HEK293 (cell line): Measurements from ENCODE around the gene CABP1.

Experiments used
- BCL11A ChIP-seq: fragments of 450-650 bp; formaldehyde crosslinking; IDR thresholded peaks from 2 replicates; pipeline ENCODE4 v1.5.1; 2016; ENCODE audit warnings: low read depth, missing biosample characterization, missing genetic modification characterization
- YY1 ChIP-seq: fragments of 450-650 bp; formaldehyde crosslinking; IDR thresholded peaks from 2 replicates; pipeline ENCODE4 v1.5.1; 2018; ENCODE audit warnings: missing biosample characterization, missing genetic modification characterization
- ZBTB17 ChIP-seq: fragments of 450-650 bp; formaldehyde crosslinking; IDR thresholded peaks from 2 replicates; pipeline ENCODE4 v1.5.1; 2016; ENCODE audit warnings: missing biosample characterization, missing genetic modification characterization
- ZNF248 ChIP-seq: fragments of 450-650 bp; formaldehyde crosslinking; IDR thresholded peaks from 2 replicates; pipeline ENCODE4 v1.5.1; 2017; ENCODE audit warnings: missing biosample characterization, missing genetic modification characterization
- ZNF514 ChIP-seq: fragments of 450-650 bp; formaldehyde crosslinking; IDR thresholded peaks from 2 replicates; pipeline ENCODE4 v1.5.1; 2016; ENCODE audit warnings: missing biosample characterization, missing genetic modification characterization
- ZNF530 ChIP-seq: fragments of 450-650 bp; formaldehyde crosslinking; IDR thresholded peaks from 2 replicates; pipeline ENCODE4 v1.5.1; 2016; ENCODE audit warnings: low read depth, missing biosample characterization, missing genetic modification characterization
- ZNF658 ChIP-seq: fragments of 450-650 bp; formaldehyde crosslinking; IDR thresholded peaks from 2 replicates; pipeline ENCODE4; 2016; ENCODE audit warnings: missing biosample characterization, missing genetic modification characterization
- ZNF660 ChIP-seq: fragments of 450-650 bp; IDR thresholded peaks from 2 replicates; pipeline ENCODE4 v1.5.1; 2018; ENCODE audit warnings: missing biosample characterization, mild to moderate bottlenecking, missing genetic modification characterization
- TF ChIP-seq, protein P1 (sequence below): fragments of 450-650 bp; formaldehyde crosslinking; IDR thresholded peaks from 2 replicates; pipeline ENCODE4 v1.5.1; 2016; ENCODE audit warnings: missing biosample characterization, missing genetic modification characterization
- TF ChIP-seq, protein P2 (sequence below): fragments of 450-650 bp; formaldehyde crosslinking; IDR thresholded peaks from 2 replicates; pipeline ENCODE4 v1.5.1; 2016; ENCODE audit warnings: missing biosample characterization, missing genetic modification characterization
- TF ChIP-seq, protein P3 (sequence below): fragments of 450-650 bp; formaldehyde crosslinking; IDR thresholded peaks from 2 replicates; pipeline ENCODE4 v1.5.1; 2017; ENCODE audit warnings: missing biosample characterization, missing genetic modification characterization
- TF ChIP-seq, protein P4 (sequence below): fragments of 450-650 bp; formaldehyde crosslinking; IDR thresholded peaks from 2 replicates; pipeline ENCODE4 v1.5.1; 2016; ENCODE audit warnings: missing biosample characterization, missing genetic modification characterization

DNA sequence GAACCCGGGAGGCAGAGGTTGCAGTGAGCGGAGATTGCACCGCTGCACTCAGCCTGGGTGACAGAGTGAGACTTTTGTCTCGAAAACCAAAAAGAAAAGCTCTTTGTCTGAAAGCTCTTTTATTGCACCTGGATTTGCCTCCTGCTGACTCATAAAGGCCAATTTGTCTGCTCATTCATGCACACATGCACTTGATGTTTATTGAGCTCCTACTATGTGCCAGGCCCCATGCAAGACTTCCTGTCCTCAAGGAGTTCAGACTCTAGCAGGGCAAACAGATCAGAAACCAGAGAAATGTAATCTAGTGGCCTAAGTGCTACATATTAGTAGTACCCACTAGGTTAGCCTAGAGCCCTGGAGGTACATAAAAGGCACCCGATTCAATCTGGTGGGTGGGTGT lies 30.2 kb downstream of the CABP1 start:
- TF ChIP-seq ZNF658 = no peak
- TF ChIP-seq, protein P1, sequence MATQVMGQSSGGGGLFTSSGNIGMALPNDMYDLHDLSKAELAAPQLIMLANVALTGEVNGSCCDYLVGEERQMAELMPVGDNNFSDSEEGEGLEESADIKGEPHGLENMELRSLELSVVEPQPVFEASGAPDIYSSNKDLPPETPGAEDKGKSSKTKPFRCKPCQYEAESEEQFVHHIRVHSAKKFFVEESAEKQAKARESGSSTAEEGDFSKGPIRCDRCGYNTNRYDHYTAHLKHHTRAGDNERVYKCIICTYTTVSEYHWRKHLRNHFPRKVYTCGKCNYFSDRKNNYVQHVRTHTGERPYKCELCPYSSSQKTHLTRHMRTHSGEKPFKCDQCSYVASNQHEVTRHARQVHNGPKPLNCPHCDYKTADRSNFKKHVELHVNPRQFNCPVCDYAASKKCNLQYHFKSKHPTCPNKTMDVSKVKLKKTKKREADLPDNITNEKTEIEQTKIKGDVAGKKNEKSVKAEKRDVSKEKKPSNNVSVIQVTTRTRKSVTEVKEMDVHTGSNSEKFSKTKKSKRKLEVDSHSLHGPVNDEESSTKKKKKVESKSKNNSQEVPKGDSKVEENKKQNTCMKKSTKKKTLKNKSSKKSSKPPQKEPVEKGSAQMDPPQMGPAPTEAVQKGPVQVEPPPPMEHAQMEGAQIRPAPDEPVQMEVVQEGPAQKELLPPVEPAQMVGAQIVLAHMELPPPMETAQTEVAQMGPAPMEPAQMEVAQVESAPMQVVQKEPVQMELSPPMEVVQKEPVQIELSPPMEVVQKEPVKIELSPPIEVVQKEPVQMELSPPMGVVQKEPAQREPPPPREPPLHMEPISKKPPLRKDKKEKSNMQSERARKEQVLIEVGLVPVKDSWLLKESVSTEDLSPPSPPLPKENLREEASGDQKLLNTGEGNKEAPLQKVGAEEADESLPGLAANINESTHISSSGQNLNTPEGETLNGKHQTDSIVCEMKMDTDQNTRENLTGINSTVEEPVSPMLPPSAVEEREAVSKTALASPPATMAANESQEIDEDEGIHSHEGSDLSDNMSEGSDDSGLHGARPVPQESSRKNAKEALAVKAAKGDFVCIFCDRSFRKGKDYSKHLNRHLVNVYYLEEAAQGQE (tag by site-specific recombination) = no peak
- no peak for TF ChIP-seq ZNF248
- TF ChIP-seq, protein P2, sequence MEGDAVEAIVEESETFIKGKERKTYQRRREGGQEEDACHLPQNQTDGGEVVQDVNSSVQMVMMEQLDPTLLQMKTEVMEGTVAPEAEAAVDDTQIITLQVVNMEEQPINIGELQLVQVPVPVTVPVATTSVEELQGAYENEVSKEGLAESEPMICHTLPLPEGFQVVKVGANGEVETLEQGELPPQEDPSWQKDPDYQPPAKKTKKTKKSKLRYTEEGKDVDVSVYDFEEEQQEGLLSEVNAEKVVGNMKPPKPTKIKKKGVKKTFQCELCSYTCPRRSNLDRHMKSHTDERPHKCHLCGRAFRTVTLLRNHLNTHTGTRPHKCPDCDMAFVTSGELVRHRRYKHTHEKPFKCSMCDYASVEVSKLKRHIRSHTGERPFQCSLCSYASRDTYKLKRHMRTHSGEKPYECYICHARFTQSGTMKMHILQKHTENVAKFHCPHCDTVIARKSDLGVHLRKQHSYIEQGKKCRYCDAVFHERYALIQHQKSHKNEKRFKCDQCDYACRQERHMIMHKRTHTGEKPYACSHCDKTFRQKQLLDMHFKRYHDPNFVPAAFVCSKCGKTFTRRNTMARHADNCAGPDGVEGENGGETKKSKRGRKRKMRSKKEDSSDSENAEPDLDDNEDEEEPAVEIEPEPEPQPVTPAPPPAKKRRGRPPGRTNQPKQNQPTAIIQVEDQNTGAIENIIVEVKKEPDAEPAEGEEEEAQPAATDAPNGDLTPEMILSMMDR (tag by site-specific recombination) = no peak
- TF ChIP-seq ZBTB17 (tag by site-specific recombination) = no peak
- no peak for TF ChIP-seq ZNF530 (tag by site-specific recombination)
- TF ChIP-seq, protein P3, sequence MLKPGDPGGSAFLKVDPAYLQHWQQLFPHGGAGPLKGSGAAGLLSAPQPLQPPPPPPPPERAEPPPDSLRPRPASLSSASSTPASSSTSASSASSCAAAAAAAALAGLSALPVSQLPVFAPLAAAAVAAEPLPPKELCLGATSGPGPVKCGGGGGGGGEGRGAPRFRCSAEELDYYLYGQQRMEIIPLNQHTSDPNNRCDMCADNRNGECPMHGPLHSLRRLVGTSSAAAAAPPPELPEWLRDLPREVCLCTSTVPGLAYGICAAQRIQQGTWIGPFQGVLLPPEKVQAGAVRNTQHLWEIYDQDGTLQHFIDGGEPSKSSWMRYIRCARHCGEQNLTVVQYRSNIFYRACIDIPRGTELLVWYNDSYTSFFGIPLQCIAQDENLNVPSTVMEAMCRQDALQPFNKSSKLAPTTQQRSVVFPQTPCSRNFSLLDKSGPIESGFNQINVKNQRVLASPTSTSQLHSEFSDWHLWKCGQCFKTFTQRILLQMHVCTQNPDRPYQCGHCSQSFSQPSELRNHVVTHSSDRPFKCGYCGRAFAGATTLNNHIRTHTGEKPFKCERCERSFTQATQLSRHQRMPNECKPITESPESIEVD (tag by site-specific recombination) = no peak
- no peak for TF ChIP-seq BCL11A (tag by site-specific recombination)
- TF ChIP-seq ZNF514 (tag by site-specific recombination) = no peak
- no peak for TF ChIP-seq ZNF660 (tag by site-specific recombination)
- TF ChIP-seq, protein P4, sequence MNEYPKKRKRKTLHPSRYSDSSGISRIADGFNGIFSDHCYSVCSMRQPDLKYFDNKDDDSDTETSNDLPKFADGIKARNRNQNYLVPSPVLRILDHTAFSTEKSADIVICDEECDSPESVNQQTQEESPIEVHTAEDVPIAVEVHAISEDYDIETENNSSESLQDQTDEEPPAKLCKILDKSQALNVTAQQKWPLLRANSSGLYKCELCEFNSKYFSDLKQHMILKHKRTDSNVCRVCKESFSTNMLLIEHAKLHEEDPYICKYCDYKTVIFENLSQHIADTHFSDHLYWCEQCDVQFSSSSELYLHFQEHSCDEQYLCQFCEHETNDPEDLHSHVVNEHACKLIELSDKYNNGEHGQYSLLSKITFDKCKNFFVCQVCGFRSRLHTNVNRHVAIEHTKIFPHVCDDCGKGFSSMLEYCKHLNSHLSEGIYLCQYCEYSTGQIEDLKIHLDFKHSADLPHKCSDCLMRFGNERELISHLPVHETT (tag by site-specific recombination) = no peak
- TF ChIP-seq YY1 = no peak
